Uterus (tissue), 2 donors: ENCODE results near the gene FSIP1.

ENCODE experiments used
- POLR2A ChIP-seq, 2 donors: fragments of 450-650 bp; IDR thresholded peaks; one replicate each; pipeline ENCODE4 v1.6.1; 2016; ENCODE audit warnings: antibody characterized with exemption in 2 of 2, mild to moderate bottlenecking in 1 of 2, moderate library complexity in 1 of 2
- TF ChIP-seq, protein P1 (sequence below), 4 experiments: fragments of 200-600 bp in 2 of 4; fragments of 450-650 bp in 2 of 4; sonication (generic) in 2 of 4; IDR thresholded peaks; one replicate each; pipeline ENCODE4 v1.5.1; 2016 to 2019; ENCODE audit warnings: antibody characterized with exemption in 4 of 4, mild to moderate bottlenecking in 2 of 4, moderate library complexity in 1 of 4

- TF ChIP-seq, protein P1, sequence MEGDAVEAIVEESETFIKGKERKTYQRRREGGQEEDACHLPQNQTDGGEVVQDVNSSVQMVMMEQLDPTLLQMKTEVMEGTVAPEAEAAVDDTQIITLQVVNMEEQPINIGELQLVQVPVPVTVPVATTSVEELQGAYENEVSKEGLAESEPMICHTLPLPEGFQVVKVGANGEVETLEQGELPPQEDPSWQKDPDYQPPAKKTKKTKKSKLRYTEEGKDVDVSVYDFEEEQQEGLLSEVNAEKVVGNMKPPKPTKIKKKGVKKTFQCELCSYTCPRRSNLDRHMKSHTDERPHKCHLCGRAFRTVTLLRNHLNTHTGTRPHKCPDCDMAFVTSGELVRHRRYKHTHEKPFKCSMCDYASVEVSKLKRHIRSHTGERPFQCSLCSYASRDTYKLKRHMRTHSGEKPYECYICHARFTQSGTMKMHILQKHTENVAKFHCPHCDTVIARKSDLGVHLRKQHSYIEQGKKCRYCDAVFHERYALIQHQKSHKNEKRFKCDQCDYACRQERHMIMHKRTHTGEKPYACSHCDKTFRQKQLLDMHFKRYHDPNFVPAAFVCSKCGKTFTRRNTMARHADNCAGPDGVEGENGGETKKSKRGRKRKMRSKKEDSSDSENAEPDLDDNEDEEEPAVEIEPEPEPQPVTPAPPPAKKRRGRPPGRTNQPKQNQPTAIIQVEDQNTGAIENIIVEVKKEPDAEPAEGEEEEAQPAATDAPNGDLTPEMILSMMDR (IDR thresholded peaks at IDR 0.05) = no peak
- TF ChIP-seq POLR2A (IDR thresholded peaks at IDR 0.05) = no peak
Measured at GRCh38 chr15:39744334-39745103, 38.1 kb downstream of the FSIP1 start.
